Mesothelial cell of epicardium (in vitro differentiated cells): ENCODE data around the gene HJV. TPM values are rescaled to one million over a fixed set of nuclear protein-coding genes. Genes with fewer than 3 reads are reported as not detected.
A peak's percentile ranks its signal among the peaks of the same experiment; 100 is the strongest.

Experiments used
- DNase-seq, 2 experiments: peaks; one replicate each; pipeline ENCODE4 v3.0.0; 2021; ENCODE audit warnings: low spot score in 2 of 2; ENCODE audit not compliant: unreplicated experiment in 2 of 2
- H3K27ac Mint-ChIP-seq: 2 replicates; pipeline ENCODE4 v1.8.0; 2021; ENCODE audit warnings: mixed read lengths
- H3K27me3 Mint-ChIP-seq: 2 replicates; pipeline ENCODE4 v1.8.0; 2021; ENCODE audit warnings: low read depth, mixed read lengths
- H3K36me3 Mint-ChIP-seq: 2 replicates; pipeline ENCODE4 v1.8.0; 2021; ENCODE audit warnings: mixed read lengths
- H3K4me1 Mint-ChIP-seq: 2 replicates; pipeline ENCODE4 v1.8.0; 2021; ENCODE audit warnings: mixed read lengths
- H3K4me3 Mint-ChIP-seq: 2 replicates; pipeline ENCODE4 v1.8.0; 2021; ENCODE audit warnings: mild to moderate bottlenecking, moderate library complexity, mixed read lengths
- H3K9me3 Mint-ChIP-seq: 2 replicates; pipeline ENCODE4 v1.8.0; 2021; ENCODE audit warnings: mixed read lengths
- total RNA-seq: library from RNA; stranded (reverse); gene quantifications from 3 replicates; pipeline ENCODE4 v1.2.1, GENCODE V29; 2021
- TF ChIP-seq, protein P1 (sequence below): fragments of 200-600 bp; sonication (generic); IDR thresholded peaks from one replicate; pipeline ENCODE4 v1.5.0; 2021; ENCODE audit warnings: antibody characterized with exemption; ENCODE audit not compliant: unreplicated experiment

Gene HJV
- total RNA-seq, 1 donor from 2014 or later, result not detected

DNA sequence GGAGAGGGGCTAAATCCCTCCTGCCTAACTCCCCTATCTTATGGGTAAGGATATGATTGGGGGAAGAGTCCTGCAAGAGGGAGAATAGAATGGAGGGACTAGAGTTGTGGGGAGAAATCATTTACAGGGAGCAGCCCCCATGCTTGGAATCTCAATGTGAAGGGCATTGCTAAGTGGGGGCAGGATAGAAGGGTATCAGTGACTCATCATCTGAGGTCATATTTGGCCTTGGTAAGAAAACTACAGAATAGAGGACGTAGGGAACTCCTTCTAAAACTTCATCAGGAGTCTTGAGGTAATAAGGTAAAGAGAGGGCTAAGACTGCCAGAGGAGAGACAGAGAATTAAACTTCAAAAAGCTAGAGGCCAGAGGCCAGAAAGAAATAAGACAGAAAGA lies 487 bp downstream of the HJV start:
- Mint-ChIP-seq H3K27me3 (peaks cover 84% of the 10 kb centered on the region), H3K4me3 (no peak overlapping the region), H3K9me3 (no peaks in the 10 kb centered on the region), H3K4me1 (peaks cover 6% of the 10 kb centered on the region), H3K36me3 (no peaks in the 10 kb centered on the region), H3K27ac (no peak overlapping the region)
- TF ChIP-seq, protein P1, sequence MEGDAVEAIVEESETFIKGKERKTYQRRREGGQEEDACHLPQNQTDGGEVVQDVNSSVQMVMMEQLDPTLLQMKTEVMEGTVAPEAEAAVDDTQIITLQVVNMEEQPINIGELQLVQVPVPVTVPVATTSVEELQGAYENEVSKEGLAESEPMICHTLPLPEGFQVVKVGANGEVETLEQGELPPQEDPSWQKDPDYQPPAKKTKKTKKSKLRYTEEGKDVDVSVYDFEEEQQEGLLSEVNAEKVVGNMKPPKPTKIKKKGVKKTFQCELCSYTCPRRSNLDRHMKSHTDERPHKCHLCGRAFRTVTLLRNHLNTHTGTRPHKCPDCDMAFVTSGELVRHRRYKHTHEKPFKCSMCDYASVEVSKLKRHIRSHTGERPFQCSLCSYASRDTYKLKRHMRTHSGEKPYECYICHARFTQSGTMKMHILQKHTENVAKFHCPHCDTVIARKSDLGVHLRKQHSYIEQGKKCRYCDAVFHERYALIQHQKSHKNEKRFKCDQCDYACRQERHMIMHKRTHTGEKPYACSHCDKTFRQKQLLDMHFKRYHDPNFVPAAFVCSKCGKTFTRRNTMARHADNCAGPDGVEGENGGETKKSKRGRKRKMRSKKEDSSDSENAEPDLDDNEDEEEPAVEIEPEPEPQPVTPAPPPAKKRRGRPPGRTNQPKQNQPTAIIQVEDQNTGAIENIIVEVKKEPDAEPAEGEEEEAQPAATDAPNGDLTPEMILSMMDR, result no peak
- DNase-seq, result no peak

DNA sequence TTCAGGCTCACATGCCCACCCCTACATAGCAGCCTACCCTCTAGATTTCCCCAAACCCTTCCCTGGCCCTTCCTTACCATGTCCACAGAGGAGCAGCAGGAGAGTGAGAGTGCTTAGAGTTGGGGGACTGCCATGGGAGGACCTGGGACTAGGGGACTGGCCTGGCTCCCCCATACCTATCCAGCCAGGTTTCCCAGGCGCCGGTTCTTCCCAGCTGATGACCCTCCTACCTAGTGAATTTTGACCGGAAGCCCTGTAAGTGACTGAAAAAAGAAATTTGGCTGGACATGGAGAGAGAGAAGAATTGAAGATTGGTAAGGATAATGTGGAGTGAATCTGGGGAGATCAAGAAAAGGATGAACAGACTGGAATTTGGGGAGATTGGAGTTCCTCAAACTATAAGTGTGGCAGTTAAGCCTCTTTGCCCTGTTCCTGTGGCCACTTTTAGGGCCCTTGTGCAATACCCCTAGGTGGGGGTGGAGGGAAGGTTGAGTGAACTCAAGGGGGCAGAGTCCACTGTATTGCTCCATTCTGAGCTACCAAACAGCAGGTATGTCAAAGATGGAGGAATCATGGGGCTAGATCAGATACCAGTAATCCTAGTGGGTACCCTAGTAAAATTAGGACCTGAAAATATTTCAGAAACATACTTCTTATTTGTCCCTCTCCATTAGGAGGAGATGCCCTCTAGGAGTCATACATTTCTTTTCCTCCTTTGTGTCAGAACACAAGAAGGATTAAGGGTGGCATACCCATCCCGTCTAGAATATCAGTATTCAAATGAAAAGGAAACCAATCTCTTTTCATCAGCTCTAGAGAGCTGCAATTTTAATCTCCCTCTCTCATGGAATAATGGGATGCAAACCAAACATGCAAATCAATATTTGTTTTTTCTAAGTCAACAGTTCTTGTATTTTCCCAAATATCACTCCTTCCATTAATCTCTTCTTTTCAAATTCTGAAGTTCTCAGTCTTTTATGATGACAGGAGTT lies 1.2 kb downstream of the HJV start:
- TF ChIP-seq, protein P1, result no peak
- H3K9me3 Mint-ChIP-seq, result no peaks in the 10 kb centered on the region
- no peak overlapping the region for H3K27ac Mint-ChIP-seq
- H3K4me3 Mint-ChIP-seq, result no peak overlapping the region
- H3K36me3 Mint-ChIP-seq, result no peaks in the 10 kb centered on the region
- DNase-seq, result no peak
- peaks cover 83% of the 10 kb centered on the region for H3K27me3 Mint-ChIP-seq
- H3K4me1 Mint-ChIP-seq, result peaks cover 6% of the 10 kb centered on the region

GRCh38 chr1:146019231-146020057 lies 2.1 kb downstream of the HJV start:
- Mint-ChIP-seq H3K27ac (no peak overlapping the region), H3K9me3 (no peaks in the 10 kb centered on the region), H3K27me3 (peaks cover 84% of the 10 kb centered on the region), H3K36me3 (no peaks in the 10 kb centered on the region), H3K4me3 (peak overlapping the region; percentile 34), H3K4me1 (peaks cover 6% of the 10 kb centered on the region)
- no peak for DNase-seq
- TF ChIP-seq, protein P1, result no peak

DNA sequence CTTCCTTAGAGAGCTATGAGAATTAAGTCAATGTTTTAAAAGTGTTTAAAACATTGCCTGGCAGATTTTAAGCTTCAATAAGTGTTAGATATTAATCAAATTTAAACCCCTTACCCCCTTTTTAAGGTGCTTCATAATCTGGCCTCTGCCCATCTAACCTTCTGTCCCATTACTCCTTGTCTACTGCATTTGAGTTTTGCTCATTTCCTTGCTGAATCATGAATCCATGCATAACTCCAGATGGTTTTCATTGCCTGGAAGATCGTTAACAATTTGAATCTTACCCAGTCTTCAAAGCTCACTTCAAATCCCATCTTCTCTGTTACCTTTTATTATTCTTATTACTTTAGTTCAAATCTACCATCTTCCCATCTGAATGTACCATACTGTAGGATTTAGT lies 4.6 kb downstream of the HJV start:
- no peaks in the 10 kb centered on the region for H3K9me3 Mint-ChIP-seq

GRCh38 chr1:146013559-146013922 lies 8.0 kb downstream of the HJV start:
- no peaks in the 10 kb centered on the region for H3K9me3 Mint-ChIP-seq
- DNase-seq, result no peak
- no peak overlapping the region for H3K27ac Mint-ChIP-seq
- peaks cover 6% of the 10 kb centered on the region for H3K4me1 Mint-ChIP-seq
- no peaks in the 10 kb centered on the region for H3K36me3 Mint-ChIP-seq
- no peak overlapping the region for H3K4me3 Mint-ChIP-seq
- TF ChIP-seq, protein P1, result no peak
- H3K27me3 Mint-ChIP-seq, result peaks cover 38% of the 10 kb centered on the region

More for the DNA sequence above, 4.6 kb downstream of the HJV start:
- no peak overlapping the region for H3K4me3 Mint-ChIP-seq
- peaks cover 6% of the 10 kb centered on the region for H3K4me1 Mint-ChIP-seq
- peaks cover 70% of the 10 kb centered on the region for H3K27me3 Mint-ChIP-seq
- TF ChIP-seq, protein P1, result no peak
- H3K36me3 Mint-ChIP-seq, result no peaks in the 10 kb centered on the region
- no peak for DNase-seq
- H3K27ac Mint-ChIP-seq, result no peak overlapping the region
